Left ventricle myocardium inferior (tissue), 1 donor: ENCODE results near the gene ACHE. TPM values are rescaled to one million over a fixed set of nuclear protein-coding genes. Genes with fewer than 3 reads are reported as not detected.
"Not testable (repeated sequence)": the region's sequence is repeated elsewhere in the genome, so short reads cannot be mapped to it uniquely, and the experiment has no call there.

Experiments used
- DNase-seq: peaks from one replicate; pipeline ENCODE4 v3.0.0-alpha.2; 2020
- H3K27ac ChIP-seq: fragments of 200-600 bp; replicated peaks from 2 replicates; pipeline ENCODE4 v1.8.0; 2021
- H3K27me3 ChIP-seq: fragments of 200-600 bp; 2 replicates; pipeline ENCODE4 v1.8.0; 2021; ENCODE audit warnings: low read depth
- H3K36me3 ChIP-seq: fragments of 200-600 bp; 2 replicates; pipeline ENCODE4 v1.8.0; 2021
- H3K4me1 ChIP-seq: fragments of 200-600 bp; 2 replicates; pipeline ENCODE4 v1.8.0; 2021
- H3K4me3 ChIP-seq: fragments of 200-600 bp; 2 replicates; pipeline ENCODE4 v1.8.0; 2021; ENCODE audit warnings: mild to moderate bottlenecking, moderate library complexity
- H3K9me3 ChIP-seq: fragments of 200-600 bp; replicated peaks from 2 replicates; pipeline ENCODE4 v1.8.0; 2021
- intact Hi-C: fragments of 100-400 bp; cut with micrococcal nuclease; formaldehyde crosslinking; loops from one replicate; pipeline ENCODE4 v1.11.0; 2022
- total RNA-seq: library from RNA; stranded (reverse); fragmentation: NEBNext Ultra II Directional; extraction: Animal tissue kit (Norgen Biotek cat#: 25700); gene quantifications from one replicate; pipeline ENCODE4 v1.2.1, GENCODE V29; 2021
- TF ChIP-seq, protein P1 (sequence below): fragments of 200-600 bp; IDR thresholded peaks from 2 replicates; pipeline ENCODE4 v1.8.0; 2021; ENCODE audit warnings: antibody characterized with exemption, mild to moderate bottlenecking, borderline replicate concordance
- donor health status: DM: no; HTN: yes; CAD: no; lungs with severe emphysema.

Gene ACHE
- total RNA-seq, 1 donor from 2014 or later = 0.49 TPM

DNA sequence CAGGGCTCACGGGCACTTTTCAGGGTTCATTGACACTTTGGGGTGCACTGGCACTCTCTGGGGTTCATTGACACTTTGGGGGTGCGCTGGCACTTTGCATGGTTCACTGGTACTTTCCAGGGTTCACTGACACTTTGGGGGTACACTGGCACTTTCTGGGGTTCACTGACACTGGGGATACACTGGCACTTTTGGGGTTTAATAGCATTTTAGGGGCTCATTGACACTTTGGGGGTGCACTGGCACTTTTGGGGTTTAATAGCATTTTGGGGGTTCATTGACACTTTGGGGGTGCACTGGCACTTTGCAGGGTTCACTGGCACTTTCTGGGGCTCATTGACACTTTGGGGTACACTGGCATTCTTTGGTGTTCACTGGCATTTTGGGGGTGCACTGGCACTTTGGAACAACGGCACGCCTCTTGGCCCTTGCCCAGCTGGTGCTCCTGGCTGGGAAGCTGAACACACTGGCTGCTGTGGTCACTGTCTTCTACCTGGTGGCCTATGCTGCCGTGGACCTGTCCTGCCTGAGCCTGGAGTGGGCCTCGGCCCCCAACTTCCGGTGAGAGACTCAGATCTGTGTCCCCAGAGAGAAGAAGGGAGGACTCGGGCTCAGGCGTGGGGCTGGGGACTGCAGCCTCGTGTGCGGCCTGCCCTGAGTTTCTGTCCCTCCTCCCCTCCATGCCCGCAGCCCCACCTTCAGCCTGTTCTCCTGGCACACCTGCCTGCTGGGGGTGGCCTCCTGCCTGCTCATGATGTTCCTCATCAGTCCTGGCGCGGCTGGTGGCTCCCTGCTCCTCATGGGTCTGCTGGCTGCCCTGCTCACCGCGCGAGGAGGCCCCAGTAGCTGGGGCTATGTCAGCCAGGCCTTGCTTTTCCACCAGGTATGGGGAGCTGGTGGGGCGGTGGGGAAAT is 34.7 kb downstream of the ACHE start:
- DNase-seq = no peak
- peaks cover 26% of the 10 kb centered on the region for H3K36me3 ChIP-seq
- no peaks in the 10 kb centered on the region for H3K9me3 ChIP-seq
- H3K27ac ChIP-seq = no peak overlapping the region
- H3K27me3 ChIP-seq = no peaks in the 10 kb centered on the region
- TF ChIP-seq, protein P1, sequence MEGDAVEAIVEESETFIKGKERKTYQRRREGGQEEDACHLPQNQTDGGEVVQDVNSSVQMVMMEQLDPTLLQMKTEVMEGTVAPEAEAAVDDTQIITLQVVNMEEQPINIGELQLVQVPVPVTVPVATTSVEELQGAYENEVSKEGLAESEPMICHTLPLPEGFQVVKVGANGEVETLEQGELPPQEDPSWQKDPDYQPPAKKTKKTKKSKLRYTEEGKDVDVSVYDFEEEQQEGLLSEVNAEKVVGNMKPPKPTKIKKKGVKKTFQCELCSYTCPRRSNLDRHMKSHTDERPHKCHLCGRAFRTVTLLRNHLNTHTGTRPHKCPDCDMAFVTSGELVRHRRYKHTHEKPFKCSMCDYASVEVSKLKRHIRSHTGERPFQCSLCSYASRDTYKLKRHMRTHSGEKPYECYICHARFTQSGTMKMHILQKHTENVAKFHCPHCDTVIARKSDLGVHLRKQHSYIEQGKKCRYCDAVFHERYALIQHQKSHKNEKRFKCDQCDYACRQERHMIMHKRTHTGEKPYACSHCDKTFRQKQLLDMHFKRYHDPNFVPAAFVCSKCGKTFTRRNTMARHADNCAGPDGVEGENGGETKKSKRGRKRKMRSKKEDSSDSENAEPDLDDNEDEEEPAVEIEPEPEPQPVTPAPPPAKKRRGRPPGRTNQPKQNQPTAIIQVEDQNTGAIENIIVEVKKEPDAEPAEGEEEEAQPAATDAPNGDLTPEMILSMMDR = no peak
- H3K4me3 ChIP-seq = no peak overlapping the region
- H3K4me1 ChIP-seq = peaks cover 13% of the 10 kb centered on the region
- intact Hi-C loops = no loop called here

DNA sequence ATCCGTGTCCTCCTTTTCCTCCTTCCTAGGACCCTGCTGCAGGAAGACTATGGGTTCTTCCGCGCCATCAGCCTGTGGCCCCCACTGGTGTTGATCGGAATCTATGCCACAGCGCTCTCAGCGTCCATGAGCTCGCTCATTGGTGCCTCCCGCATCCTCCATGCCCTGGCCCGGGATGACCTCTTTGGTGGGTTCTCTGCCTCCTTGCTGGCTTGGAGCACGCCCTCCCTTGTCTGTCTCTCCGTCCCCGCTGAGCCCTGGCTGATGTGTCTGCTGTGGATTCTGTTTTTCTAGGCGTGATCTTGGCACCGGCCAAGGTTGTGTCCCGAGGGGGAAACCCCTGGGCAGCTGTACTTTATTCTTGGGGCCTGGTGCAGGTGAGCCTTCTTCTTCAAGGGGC is 35.8 kb downstream of the ACHE start:
- H3K36me3 ChIP-seq = peaks cover 26% of the 10 kb centered on the region
- intact Hi-C loops = no loop called here
- H3K27ac ChIP-seq = no peak overlapping the region
- no peaks in the 10 kb centered on the region for H3K27me3 ChIP-seq
- peaks cover 11% of the 10 kb centered on the region for H3K4me1 ChIP-seq
- no peak overlapping the region for H3K4me3 ChIP-seq
- H3K9me3 ChIP-seq = no peaks in the 10 kb centered on the region
- TF ChIP-seq, protein P1 = no peak
- no peak for DNase-seq

- intact Hi-C loops = no loop called here
- H3K9me3 ChIP-seq = no peaks in the 10 kb centered on the region
- TF ChIP-seq, protein P1 = no peak
- H3K4me1 ChIP-seq = peaks cover 14% of the 10 kb centered on the region
- H3K27ac ChIP-seq = no peak overlapping the region
- DNase-seq = no peak
- no peaks in the 10 kb centered on the region for H3K27me3 ChIP-seq
- H3K4me3 ChIP-seq = no peak overlapping the region
- H3K36me3 ChIP-seq = peaks cover 26% of the 10 kb centered on the region
Observed at GRCh38 chr7:100856871-100857282, 38.8 kb downstream of the ACHE start.

DNA sequence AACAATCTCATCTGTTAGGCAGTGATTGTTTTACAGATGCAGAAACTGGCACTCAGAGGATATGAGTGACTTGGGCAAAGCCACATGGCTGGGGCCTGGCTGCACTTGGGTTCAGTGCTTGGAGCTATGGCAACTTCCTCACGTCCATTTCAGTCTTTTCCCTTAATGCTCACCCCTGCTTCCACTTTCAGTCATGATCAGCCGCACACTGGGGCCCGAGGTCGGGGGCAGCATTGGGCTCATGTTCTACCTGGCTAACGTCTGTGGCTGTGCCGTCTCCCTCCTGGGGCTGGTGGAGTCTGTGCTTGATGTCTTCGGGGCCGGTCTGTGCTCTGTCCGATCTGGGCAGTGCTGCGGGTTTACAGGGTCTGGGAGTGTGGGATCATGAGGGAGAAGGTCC is 40.2 kb downstream of the ACHE start:
- Histone ChIP-seq H3K36me3 (peaks cover 13% of the 10 kb centered on the region), H3K4me1 (peaks cover 18% of the 10 kb centered on the region), H3K9me3 (no peaks in the 10 kb centered on the region), H3K27ac (no peak overlapping the region), H3K4me3 (no peak overlapping the region), H3K27me3 (no peaks in the 10 kb centered on the region)
- TF ChIP-seq, protein P1 = no peak
- intact Hi-C loops = no loop called here
- no peak for DNase-seq

- DNase-seq, H3K27ac ChIP-seq, H3K4me3 ChIP-seq, H3K36me3 ChIP-seq, H3K27me3 ChIP-seq, H3K9me3 ChIP-seq: not testable (repeated sequence)
- peaks cover 18% of the 10 kb centered on the region for H3K4me1 ChIP-seq
- intact Hi-C loops = loop anchor here (5.0 kb wide), 1 partner anchor 48 kb away; no protein-coding TSS in a partner anchor
Observed at GRCh38 chr7:100854899-100855298, 40.8 kb downstream of the ACHE start.
